SK-N-SH treated with all-trans-retinoic acid at 6 μM for 48 hours (cell line): ENCODE data around the gene MFAP1.

Experiments
- ATAC-seq: fragments of 200-7000 bp; cut with Tn5 transposase; 3 replicates; pipeline ENCODE4 v1.9.1; 2020; ENCODE audit warnings: mild to moderate bottlenecking, moderate library complexity
- ARNTL ChIP-seq: fragments of 450-650 bp; formaldehyde crosslinking; IDR thresholded peaks from 2 replicates; pipeline ENCODE4 v1.5.0; 2020; ENCODE audit warnings: low read depth, mild to moderate bottlenecking, moderate library complexity, borderline replicate concordance
- BACH2 ChIP-seq: fragments of 250-450 bp; sonication (Bioruptor Pico); IDR thresholded peaks from 2 replicates; pipeline ENCODE4 v1.9.0; 2021; ENCODE audit warnings: mild to moderate bottlenecking, borderline replicate concordance
- CREB5 ChIP-seq: fragments of 250-450 bp; sonication (Bioruptor Pico); IDR thresholded peaks from 2 replicates; pipeline ENCODE4 v1.5.1; 2020; ENCODE audit warnings: low read depth, mild to moderate bottlenecking, moderate library complexity
- CSRNP3 ChIP-seq: fragments of 250-450 bp; sonication (Bioruptor Pico); IDR thresholded peaks from 2 replicates; pipeline ENCODE4 v1.5.1; 2021; ENCODE audit warnings: mild to moderate bottlenecking, moderate library complexity
- ESRRG ChIP-seq: fragments of 250-450 bp; sonication (Bioruptor Pico); IDR thresholded peaks from 2 replicates; pipeline ENCODE4 v1.6.1; 2021; ENCODE audit warnings: mild to moderate bottlenecking
- GLIS3 ChIP-seq: fragments of 250-450 bp; sonication (Bioruptor Pico); IDR thresholded peaks from 2 replicates; pipeline ENCODE4 v1.5.0; 2020; ENCODE audit warnings: mild to moderate bottlenecking, moderate library complexity
- OSR1 ChIP-seq: fragments of 250-450 bp; sonication (Bioruptor Pico); IDR thresholded peaks from 2 replicates; pipeline ENCODE4 v1.8.0; 2022; ENCODE audit warnings: moderate library complexity, mild to moderate bottlenecking, inconsistent platforms
- PATZ1 ChIP-seq: fragments of 250-450 bp; sonication (Bioruptor Pico); IDR thresholded peaks from 2 replicates; pipeline ENCODE4 v1.8.0; 2020; ENCODE audit warnings: mild to moderate bottlenecking, moderate library complexity, borderline replicate concordance
- POU6F1 ChIP-seq: fragments of 250-450 bp; sonication (Bioruptor Pico); IDR thresholded peaks from 2 replicates; pipeline ENCODE4 v1.8.0; 2021; ENCODE audit warnings: low read depth, mild to moderate bottlenecking, moderate library complexity, borderline replicate concordance
- PPARA ChIP-seq: fragments of 250-450 bp; sonication (Bioruptor Pico); IDR thresholded peaks from 2 replicates; pipeline ENCODE4 v1.5.0; 2020; ENCODE audit warnings: mild to moderate bottlenecking, borderline replicate concordance
- SNAI2 ChIP-seq: fragments of 250-450 bp; sonication (Bioruptor Pico); IDR thresholded peaks from 2 replicates; pipeline ENCODE4 v1.5.0; 2020; ENCODE audit warnings: mild to moderate bottlenecking, moderate library complexity
- TCF4 ChIP-seq: fragments of 250-450 bp; sonication (Bioruptor Pico); IDR thresholded peaks from 2 replicates; pipeline ENCODE4 v1.8.0; 2021; ENCODE audit warnings: mild to moderate bottlenecking, moderate library complexity, borderline replicate concordance
- TOX ChIP-seq: fragments of 250-450 bp; sonication (Bioruptor Pico); IDR thresholded peaks from 2 replicates; pipeline ENCODE4 v1.8.0; 2021; ENCODE audit warnings: mild to moderate bottlenecking, moderate library complexity, borderline replicate concordance
- TSHZ2 ChIP-seq: fragments of 250-450 bp; sonication (Bioruptor Pico); IDR thresholded peaks from 2 replicates; pipeline ENCODE4 v1.5.0; 2020; ENCODE audit warnings: mild to moderate bottlenecking, moderate library complexity
- ZC3H10 ChIP-seq: fragments of 250-450 bp; sonication (Bioruptor Pico); IDR thresholded peaks from 2 replicates; pipeline ENCODE4 v1.5.1; 2021; ENCODE audit warnings: mild to moderate bottlenecking, moderate library complexity
- ZFP3 ChIP-seq: fragments of 250-450 bp; sonication (Bioruptor Pico); IDR thresholded peaks from 2 replicates; pipeline ENCODE4 v1.5.0; 2020; ENCODE audit warnings: mild to moderate bottlenecking, moderate library complexity
- ZFP30 ChIP-seq: fragments of 450-650 bp; formaldehyde crosslinking; IDR thresholded peaks from 2 replicates; pipeline ENCODE4 v1.5.0; 2022; ENCODE audit warnings: mild to moderate bottlenecking, moderate library complexity
- ZNF565 ChIP-seq: fragments of 450-650 bp; formaldehyde crosslinking; conservative IDR thresholded peaks from 2 replicates; pipeline ENCODE4 v1.5.0; 2020; ENCODE audit warnings: low read depth, mild to moderate bottlenecking, moderate library complexity
- ZNF70 ChIP-seq: fragments of 450-650 bp; formaldehyde crosslinking; IDR thresholded peaks from 2 replicates; pipeline ENCODE4 v1.5.0; 2020; ENCODE audit warnings: mild to moderate bottlenecking, moderate library complexity
- ZNF8 ChIP-seq: fragments of 450-650 bp; formaldehyde crosslinking; IDR thresholded peaks from 2 replicates; pipeline ENCODE4 v1.5.0; 2020; ENCODE audit warnings: mild to moderate bottlenecking, moderate library complexity

The MFAP1 gene

GRCh38 chr15:43779016-43779415, 45.5 kb downstream of the MFAP1 start (continued):
- TF ChIP-seq PATZ1: no peak
- TF ChIP-seq SNAI2 (CRISPR knock-in tag): no peak

GRCh38 chr15:43777267-43777914, 47.1 kb downstream of the MFAP1 start:
- peak; percentile 83 for ATAC-seq
- TF ChIP-seq PPARA (CRISPR knock-in tag) (no peak), ZNF8 (CRISPR knock-in tag) (no peak), TCF4 (CRISPR knock-in tag) (no peak), BACH2 (CRISPR knock-in tag) (no peak), TOX (CRISPR knock-in tag) (no peak), OSR1 (CRISPR knock-in tag) (no peak), CSRNP3 (CRISPR knock-in tag) (no peak), GLIS3 (CRISPR knock-in tag) (no peak), ZFP3 (CRISPR knock-in tag) (no peak), POU6F1 (CRISPR knock-in tag) (no peak), ARNTL (CRISPR knock-in tag) (no peak), SNAI2 (CRISPR knock-in tag) (no peak), ZNF70 (CRISPR knock-in tag) (no peak), CREB5 (no peak), PATZ1 (no peak), ESRRG (CRISPR knock-in tag) (no peak), ZFP30 (CRISPR knock-in tag) (no peak)
- TF ChIP-seq, all 23 proteins: peak for 0

- peak; percentile 74 for ATAC-seq
- no peak for TF ChIP-seq ZNF8 (CRISPR knock-in tag)
- TF ChIP-seq PPARA (CRISPR knock-in tag): no peak
- no peak for TF ChIP-seq ZC3H10 (CRISPR knock-in tag)
- no peak for TF ChIP-seq OSR1 (CRISPR knock-in tag)
- TF ChIP-seq TOX (CRISPR knock-in tag): no peak
- TF ChIP-seq ZNF565 (CRISPR knock-in tag): no peak
- TF ChIP-seq TSHZ2 (CRISPR knock-in tag): no peak
- no peak for TF ChIP-seq TCF4 (CRISPR knock-in tag)
- no peak for TF ChIP-seq ESRRG (CRISPR knock-in tag)
Observed at GRCh38 chr15:43776718-43777266, 47.7 kb downstream of the MFAP1 start, which contains the start of gene ELL3. Gene ELL3 (minus strand): TSS chr15:43776966. CDS start chr15:43776901, 65 bp downstream.
